ENCODE results near the gene SLC29A2. TPM values are rescaled to one million over a fixed set of nuclear protein-coding genes. Genes with fewer than 3 reads are reported as not detected.
"Not testable (repeated sequence)": the region's sequence is repeated elsewhere in the genome, so short reads cannot be mapped to it uniquely, and the experiment has no call there.

Gene SLC29A2
- total RNA-seq, 1 donor from 2014 or later: 35.6 TPM

DNA sequence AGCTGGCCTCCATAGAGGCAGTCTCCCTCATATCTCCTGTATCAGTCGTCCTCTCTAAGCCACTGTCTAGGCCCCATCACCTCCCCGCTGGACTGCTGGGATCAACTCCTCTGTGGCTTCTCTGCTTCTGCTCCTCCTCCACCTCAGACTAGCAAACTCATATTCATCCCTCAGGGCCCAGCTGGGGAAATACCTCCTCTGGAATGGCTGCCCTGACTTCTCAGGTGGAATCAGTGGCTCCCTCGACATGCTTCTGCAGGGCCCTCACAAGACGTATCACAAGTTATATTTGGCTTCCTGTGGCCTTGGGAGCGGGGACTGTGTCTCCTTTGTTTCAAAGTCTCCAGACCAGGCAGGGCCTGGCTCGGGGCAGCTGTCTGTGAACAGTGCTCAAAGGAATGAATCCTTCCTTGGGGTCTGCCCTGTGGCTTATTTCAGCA lies 10.0 kb downstream of the SLC29A2 start:
- DNase-seq (ENCODE audit: low spot score, unreplicated experiment): no peak
- no peaks in the 10 kb centered on the region for H3K9me3 Mint-ChIP-seq (ENCODE audit: low read depth)
- TF ChIP-seq, protein P1, sequence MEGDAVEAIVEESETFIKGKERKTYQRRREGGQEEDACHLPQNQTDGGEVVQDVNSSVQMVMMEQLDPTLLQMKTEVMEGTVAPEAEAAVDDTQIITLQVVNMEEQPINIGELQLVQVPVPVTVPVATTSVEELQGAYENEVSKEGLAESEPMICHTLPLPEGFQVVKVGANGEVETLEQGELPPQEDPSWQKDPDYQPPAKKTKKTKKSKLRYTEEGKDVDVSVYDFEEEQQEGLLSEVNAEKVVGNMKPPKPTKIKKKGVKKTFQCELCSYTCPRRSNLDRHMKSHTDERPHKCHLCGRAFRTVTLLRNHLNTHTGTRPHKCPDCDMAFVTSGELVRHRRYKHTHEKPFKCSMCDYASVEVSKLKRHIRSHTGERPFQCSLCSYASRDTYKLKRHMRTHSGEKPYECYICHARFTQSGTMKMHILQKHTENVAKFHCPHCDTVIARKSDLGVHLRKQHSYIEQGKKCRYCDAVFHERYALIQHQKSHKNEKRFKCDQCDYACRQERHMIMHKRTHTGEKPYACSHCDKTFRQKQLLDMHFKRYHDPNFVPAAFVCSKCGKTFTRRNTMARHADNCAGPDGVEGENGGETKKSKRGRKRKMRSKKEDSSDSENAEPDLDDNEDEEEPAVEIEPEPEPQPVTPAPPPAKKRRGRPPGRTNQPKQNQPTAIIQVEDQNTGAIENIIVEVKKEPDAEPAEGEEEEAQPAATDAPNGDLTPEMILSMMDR (IDR thresholded peaks at IDR 0.05; ENCODE audit: unreplicated experiment): no peak
- H3K36me3 Mint-ChIP-seq (ENCODE audit: insufficient read depth): peaks cover 5% of the 10 kb centered on the region
- H3K4me3 Mint-ChIP-seq (ENCODE audit: low read depth): no peak overlapping the region
- no peaks in the 10 kb centered on the region for H3K4me1 Mint-ChIP-seq (ENCODE audit: low read depth)
- peak overlapping the region; percentile 52 for H3K27ac Mint-ChIP-seq
- no peaks in the 10 kb centered on the region for H3K27me3 Mint-ChIP-seq

DNA sequence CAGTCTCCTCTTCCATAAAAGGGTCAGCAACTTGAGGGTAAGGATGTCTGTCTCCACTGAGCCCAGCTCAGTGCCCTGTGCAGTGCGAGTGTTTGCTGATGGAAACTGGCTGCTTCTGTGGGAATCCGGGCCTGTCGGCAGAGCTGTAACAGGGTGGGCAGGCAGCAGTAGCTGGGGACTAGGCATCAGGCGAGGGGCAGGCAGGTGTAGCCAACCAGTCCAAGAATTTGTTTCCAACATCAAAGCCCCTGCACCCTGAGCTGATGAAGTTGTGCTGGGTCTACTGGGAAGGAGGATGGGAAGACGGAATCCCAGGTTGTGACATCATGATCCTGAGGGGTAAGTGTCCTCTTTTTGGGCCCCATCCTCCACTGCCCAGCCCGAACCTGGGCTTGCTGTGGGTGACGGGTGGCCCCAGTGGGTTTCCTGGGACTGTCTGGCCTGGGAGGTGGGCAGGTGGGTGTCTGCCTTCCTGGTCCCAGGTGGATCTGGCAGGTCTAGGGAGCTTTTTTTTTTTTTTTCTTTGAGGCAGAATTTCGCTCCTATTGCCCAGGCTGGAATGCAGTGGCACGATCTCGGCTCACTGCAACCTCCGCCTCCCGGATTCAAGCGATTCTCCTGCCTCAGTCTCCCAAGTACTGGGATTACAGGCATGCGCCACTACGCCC lies 11.0 kb downstream of the SLC29A2 start:
- Mint-ChIP-seq H3K27ac (peak overlapping the region; percentile 41), H3K4me3 (ENCODE audit: low read depth) (no peak overlapping the region), H3K36me3 (ENCODE audit: insufficient read depth) (peaks cover 9% of the 10 kb centered on the region), H3K27me3 (no peaks in the 10 kb centered on the region), H3K9me3 (ENCODE audit: low read depth) (no peaks in the 10 kb centered on the region), H3K4me1 (ENCODE audit: low read depth) (no peaks in the 10 kb centered on the region)
- TF ChIP-seq, protein P1 (IDR thresholded peaks at IDR 0.05; ENCODE audit: unreplicated experiment): no peak
- DNase-seq (ENCODE audit: low spot score, unreplicated experiment): no peak

DNA sequence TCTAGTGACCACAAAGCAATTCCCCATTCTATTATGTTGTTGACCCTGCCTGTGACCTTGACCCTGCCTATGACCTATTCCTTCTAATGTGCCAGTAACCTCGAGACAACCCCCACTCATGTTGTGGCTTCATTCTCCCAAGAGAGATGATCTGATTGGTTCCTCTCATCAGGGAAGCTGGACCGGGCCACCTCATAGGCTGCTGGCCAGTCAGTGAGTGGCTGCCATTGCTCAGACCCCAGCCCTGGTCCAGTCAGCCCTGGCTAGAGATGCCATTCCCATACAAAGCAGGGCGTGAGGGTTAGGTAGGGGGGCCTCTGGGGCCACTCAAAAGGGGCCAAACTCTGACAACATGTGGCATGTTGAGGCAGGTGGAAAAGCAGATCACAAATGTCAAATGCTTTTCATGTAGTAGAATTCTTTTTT lies 11.9 kb downstream of the SLC29A2 start:
- Mint-ChIP-seq H3K4me1 (ENCODE audit: low read depth) (no peaks in the 10 kb centered on the region), H3K27me3 (no peaks in the 10 kb centered on the region), H3K27ac (no peak overlapping the region), H3K4me3 (ENCODE audit: low read depth) (no peak overlapping the region), H3K9me3 (ENCODE audit: low read depth) (no peaks in the 10 kb centered on the region), H3K36me3 (ENCODE audit: insufficient read depth) (peaks cover 9% of the 10 kb centered on the region)
- TF ChIP-seq, protein P1 (IDR thresholded peaks at IDR 0.05; ENCODE audit: unreplicated experiment): no peak
- DNase-seq (ENCODE audit: low spot score, unreplicated experiment): no peak

DNA sequence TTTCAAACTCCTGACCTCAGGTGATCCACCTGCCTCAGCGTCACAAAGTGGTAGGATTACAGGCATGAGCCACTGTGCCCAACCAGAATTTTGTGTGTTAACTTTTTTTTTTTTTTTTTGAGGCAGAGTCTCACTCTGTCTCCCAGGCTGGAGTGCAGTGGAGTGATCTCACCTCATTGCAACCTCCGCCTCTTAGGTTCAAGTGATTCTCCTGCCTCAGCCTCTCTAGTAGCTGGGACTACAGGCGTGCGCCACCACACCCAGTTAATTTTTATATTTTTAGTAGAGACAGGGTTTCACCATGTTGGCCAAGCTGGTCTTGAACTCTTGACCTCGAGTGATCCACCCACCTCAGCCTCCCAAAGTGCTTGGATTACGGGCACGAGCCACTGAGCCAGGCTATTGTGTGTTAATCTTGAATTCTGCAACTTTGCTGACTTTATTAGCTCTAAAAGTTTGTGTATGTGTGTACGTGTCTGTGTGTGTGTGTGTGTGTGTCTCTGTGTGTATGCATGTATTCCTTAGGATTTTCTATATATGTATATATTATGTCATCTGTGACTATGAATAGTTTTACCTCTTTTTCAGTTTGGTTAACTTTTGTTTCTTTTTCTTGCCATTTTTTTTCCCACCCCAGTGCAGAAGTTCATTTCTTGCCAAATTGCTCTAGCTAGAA lies 20.9 kb downstream of the SLC29A2 start:
- DNase-seq (ENCODE audit: low spot score, unreplicated experiment); H3K9me3 Mint-ChIP-seq (ENCODE audit: low read depth); H3K36me3 Mint-ChIP-seq (ENCODE audit: insufficient read depth); H3K27me3 Mint-ChIP-seq: not testable (repeated sequence)
- Mint-ChIP-seq H3K27ac (peak overlapping the region; percentile 50), H3K4me1 (ENCODE audit: low read depth) (peaks cover 27% of the 10 kb centered on the region), H3K4me3 (ENCODE audit: low read depth) (peak overlapping the region; percentile 19)

DNA sequence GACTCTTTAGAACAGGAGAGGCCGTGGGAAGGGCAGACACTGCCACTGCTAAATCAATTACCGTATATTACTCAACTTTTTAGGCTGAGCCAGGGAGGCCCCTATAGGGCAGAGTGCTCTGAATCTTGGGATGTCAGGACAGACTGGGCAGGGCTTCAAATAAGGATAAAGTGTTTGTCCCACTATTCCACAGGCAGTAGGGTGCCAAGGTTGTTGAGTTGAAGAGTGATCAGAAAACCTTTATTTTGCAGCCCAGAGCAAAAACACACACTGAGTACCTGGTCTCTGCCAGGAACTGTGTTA lies 22.5 kb downstream of the SLC29A2 start:
- Mint-ChIP-seq H3K4me1 (ENCODE audit: low read depth) (peaks cover 41% of the 10 kb centered on the region), H3K9me3 (ENCODE audit: low read depth) (no peaks in the 10 kb centered on the region), H3K27me3 (no peaks in the 10 kb centered on the region), H3K36me3 (ENCODE audit: insufficient read depth) (peaks cover 7% of the 10 kb centered on the region), H3K27ac (peak overlapping the region; percentile 52), H3K4me3 (ENCODE audit: low read depth) (peak overlapping the region; percentile 91)
- TF ChIP-seq, protein P1 (IDR thresholded peaks at IDR 0.05; ENCODE audit: unreplicated experiment): no peak
- no peak for DNase-seq (ENCODE audit: low spot score, unreplicated experiment)

All from progenitor cell of endocrine pancreas (in vitro differentiated cells).